Mucosa of rectum (tissue), 2 donors: ENCODE measurements around the gene NDUFB3.
"Not testable (repeated sequence)": the region's sequence is repeated elsewhere in the genome, so short reads cannot be mapped to it uniquely, and the experiment has no call there.

ENCODE experiments used
- H3K27ac ChIP-seq, 2 donors: one replicate each; pipeline ENCODE4 v1.7.0; 2013; ENCODE audit warnings: inconsistent platforms in 2 of 2, low read depth in 2 of 2, low read length in 2 of 2
- H3K27me3 ChIP-seq, 2 donors: one replicate each; pipeline ENCODE4 v1.7.0; 2013; ENCODE audit warnings: low read length in 2 of 2; ENCODE audit not compliant: control insufficient read depth in 2 of 2, insufficient read depth in 2 of 2
- H3K36me3 ChIP-seq, 2 donors: one replicate each; pipeline ENCODE4 v1.7.0; 2013; ENCODE audit warnings: low read length in 2 of 2; ENCODE audit not compliant: control insufficient read depth in 2 of 2, insufficient read depth in 2 of 2
- H3K4me1 ChIP-seq, 2 donors: one replicate each; pipeline ENCODE4 v1.7.0; 2013; ENCODE audit warnings: low read length in 2 of 2, mild to moderate bottlenecking in 1 of 2; ENCODE audit not compliant: control insufficient read depth in 2 of 2, insufficient read depth in 2 of 2
- H3K4me3 ChIP-seq, 2 donors: one replicate each; pipeline ENCODE4 v1.7.0; 2013; ENCODE audit warnings: low read length in 2 of 2
- H3K9ac ChIP-seq, 2 donors: one replicate each; pipeline ENCODE4 v1.7.0; 2013; ENCODE audit warnings: low read length in 2 of 2, low read depth in 1 of 2, mild to moderate bottlenecking in 1 of 2
- H3K9me3 ChIP-seq, 2 donors: one replicate each; pipeline ENCODE4 v1.7.0; 2013; ENCODE audit warnings: low read length in 2 of 2; ENCODE audit not compliant: control insufficient read depth in 2 of 2
- donor health status: healthy.
- donor health status: Normal muscosa, but diverticular disease.

NDUFB3 gene

GRCh38 chr2:201071479-201072200 lies at the start of gene NDUFB3, which contains the start of gene HYCC2:
NDUFB3 (plus strand) TSS chr2:201072001; CDS start chr2:201078883, 6,882 bp downstream.
HYCC2 (minus strand) TSS chr2:201071671; CDS start chr2:201024009, 47,662 bp downstream.
- H3K27me3 ChIP-seq = no peaks in the 10 kb centered on the region
- H3K9me3 ChIP-seq = no peaks in the 10 kb centered on the region
- H3K4me1 ChIP-seq = peaks cover 25 to 27% of the 10 kb centered on the region in 2 donors
- H3K36me3 ChIP-seq = no peaks in the 10 kb centered on the region
- peak within 1 kb of the TSS; percentile 85 to 97 for H3K9ac ChIP-seq
- H3K27ac ChIP-seq = peak within 1 kb of the TSS; percentile 87 to 88
- peak within 1 kb of the TSS; percentile 94 to 100 for H3K4me3 ChIP-seq

GRCh38 chr2:201024518-201024917 lies 47.3 kb upstream of the NDUFB3 start:
- no peaks in the 10 kb centered on the region for H3K9me3 ChIP-seq
- no peaks in the 10 kb centered on the region for H3K27me3 ChIP-seq
- H3K9ac ChIP-seq = no peak overlapping the region
- H3K4me1 ChIP-seq = peaks cover 8 to 15% of the 10 kb centered on the region in 2 donors
- no peak overlapping the region for H3K27ac ChIP-seq
- peaks cover 2 to 10% of the 10 kb centered on the region in 2 donors for H3K36me3 ChIP-seq
- no peak overlapping the region for H3K4me3 ChIP-seq

GRCh38 chr2:201034355-201034754 lies 37.4 kb upstream of the NDUFB3 start:
- not testable (repeated sequence) for H3K9me3 ChIP-seq, H3K4me3 ChIP-seq, H3K4me1 ChIP-seq, H3K36me3 ChIP-seq, H3K27ac ChIP-seq, H3K9ac ChIP-seq, H3K27me3 ChIP-seq

GRCh38 chr2:201038361-201038760 lies 33.4 kb upstream of the NDUFB3 start:
- not testable (repeated sequence) for H3K27ac ChIP-seq, H3K4me1 ChIP-seq, H3K4me3 ChIP-seq, H3K9me3 ChIP-seq, H3K27me3 ChIP-seq, H3K36me3 ChIP-seq, H3K9ac ChIP-seq

GRCh38 chr2:201038855-201039254 lies 32.9 kb upstream of the NDUFB3 start:
- H3K4me3 ChIP-seq = no peak overlapping the region
- H3K27ac ChIP-seq = no peak overlapping the region
- H3K4me1 ChIP-seq = peaks cover 0 to 5% of the 10 kb centered on the region in 2 donors
- no peaks in the 10 kb centered on the region for H3K9me3 ChIP-seq
- H3K27me3 ChIP-seq = no peaks in the 10 kb centered on the region
- no peak overlapping the region for H3K9ac ChIP-seq
- H3K36me3 ChIP-seq = no peaks in the 10 kb centered on the region

GRCh38 chr2:201040867-201041628 lies 30.8 kb upstream of the NDUFB3 start:
- H3K27ac ChIP-seq = no peak overlapping the region
- H3K27me3 ChIP-seq = no peaks in the 10 kb centered on the region
- H3K36me3 ChIP-seq = peaks cover 0 to 4% of the 10 kb centered on the region in 2 donors
- H3K9ac ChIP-seq = no peak overlapping the region
- no peaks in the 10 kb centered on the region for H3K9me3 ChIP-seq
- no peak overlapping the region for H3K4me3 ChIP-seq
- H3K4me1 ChIP-seq = peaks cover 0 to 5% of the 10 kb centered on the region in 2 donors

- H3K9me3 ChIP-seq, H3K9ac ChIP-seq, H3K27me3 ChIP-seq, H3K27ac ChIP-seq, H3K36me3 ChIP-seq, H3K4me1 ChIP-seq, H3K4me3 ChIP-seq: not testable (repeated sequence)
These were observed 29.4 kb upstream of the NDUFB3 start for GRCh38 chr2:201042451-201042850.

GRCh38 chr2:201043050-201043449 lies 28.8 kb upstream of the NDUFB3 start:
- not testable (repeated sequence) for H3K36me3 ChIP-seq, H3K27ac ChIP-seq, H3K27me3 ChIP-seq, H3K4me3 ChIP-seq, H3K9me3 ChIP-seq, H3K4me1 ChIP-seq, H3K9ac ChIP-seq

GRCh38 chr2:201046881-201047280 lies 24.9 kb upstream of the NDUFB3 start:
- no peaks in the 10 kb centered on the region for H3K27me3 ChIP-seq
- no peak overlapping the region for H3K27ac ChIP-seq
- peaks cover 0 to 4% of the 10 kb centered on the region in 2 donors for H3K36me3 ChIP-seq
- H3K4me3 ChIP-seq = no peak overlapping the region
- H3K9ac ChIP-seq = no peak overlapping the region
- no peaks in the 10 kb centered on the region for H3K4me1 ChIP-seq
- no peaks in the 10 kb centered on the region for H3K9me3 ChIP-seq

- no peak overlapping the region for H3K9ac ChIP-seq
- no peaks in the 10 kb centered on the region for H3K27me3 ChIP-seq
- H3K36me3 ChIP-seq = no peaks in the 10 kb centered on the region
- no peaks in the 10 kb centered on the region for H3K9me3 ChIP-seq
- no peaks in the 10 kb centered on the region for H3K4me1 ChIP-seq
- no peak overlapping the region for H3K4me3 ChIP-seq
- H3K27ac ChIP-seq = no peak overlapping the region
These were observed 22.3 kb upstream of the NDUFB3 start for GRCh38 chr2:201049455-201049854.
